Epidermal melanocyte (primary cell): Measurements from ENCODE around the gene SHKBP1.
A peak's percentile ranks its signal among the peaks of the same experiment; 100 is the strongest.
"Not testable (repeated sequence)": the region's sequence is repeated elsewhere in the genome, so short reads cannot be mapped to it uniquely, and the experiment has no call there.

Experiments used
- DNase-seq: peaks from one replicate; pipeline ENCODE4 v3.0.0; 2011; ENCODE audit warnings: low spot score; ENCODE audit not compliant: insufficient read length

Gene SHKBP1

DNA sequence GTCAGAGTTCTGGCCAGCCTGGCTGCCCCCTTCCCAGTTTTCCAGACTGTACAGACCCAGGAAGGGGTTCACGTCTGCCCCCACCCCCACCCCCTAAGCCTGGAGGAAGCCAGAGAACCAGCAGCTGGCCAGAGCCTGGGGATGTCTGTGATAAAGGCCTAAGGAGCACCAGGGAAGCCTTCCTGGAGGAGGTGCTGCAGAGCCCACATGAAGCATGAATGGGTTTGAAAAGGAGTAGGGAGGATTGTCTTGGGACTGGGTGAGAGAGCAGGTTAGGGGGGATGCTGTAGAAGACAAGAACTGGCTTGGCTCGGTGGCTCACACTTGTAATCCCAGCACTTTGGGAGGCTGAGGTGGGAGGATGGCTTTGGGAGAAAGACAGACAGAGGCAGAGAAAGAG lies 5.8 kb downstream of the SHKBP1 start:
- DNase-seq = no peak

DNA sequence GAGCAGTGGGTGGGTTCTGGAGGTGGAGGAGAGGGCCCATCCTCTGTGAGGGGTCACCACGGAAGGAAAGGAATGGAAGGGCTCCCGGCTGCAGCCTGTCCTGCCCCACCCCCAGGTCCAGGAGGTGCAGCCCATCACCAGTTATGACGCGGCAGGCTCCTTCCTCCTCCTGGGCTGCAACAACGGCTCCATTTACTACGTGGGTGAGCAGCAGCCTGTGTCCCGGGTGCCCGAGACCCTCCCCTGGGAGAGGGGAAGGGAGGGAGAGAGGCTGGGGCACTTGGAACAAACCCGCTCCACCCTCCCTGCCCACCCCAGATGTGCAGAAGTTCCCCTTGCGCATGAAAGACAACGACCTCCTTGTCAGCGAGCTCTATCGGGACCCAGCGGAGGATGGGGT lies 6.6 kb downstream of the SHKBP1 start:
- DNase-seq = no peak

DNA sequence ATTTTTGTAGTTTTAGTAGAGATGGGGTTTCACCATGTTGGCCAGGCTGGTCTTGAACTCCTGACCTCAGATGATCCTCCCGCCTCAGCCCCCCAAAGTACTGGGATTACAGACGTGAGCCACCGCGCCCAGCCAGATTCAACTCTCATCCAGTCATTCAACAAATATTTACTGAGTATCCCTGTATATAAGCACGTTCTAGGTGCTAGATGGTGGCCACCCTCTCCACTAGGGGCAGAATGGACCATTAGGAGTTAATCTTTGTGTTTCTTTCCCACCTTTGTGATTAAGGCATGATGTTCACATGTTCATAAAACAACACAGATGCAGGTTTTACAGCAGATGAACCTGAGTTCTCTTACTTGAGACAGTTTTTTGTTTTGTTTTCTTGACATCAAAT lies 7.3 kb downstream of the SHKBP1 start:
- no peak for DNase-seq

DNA sequence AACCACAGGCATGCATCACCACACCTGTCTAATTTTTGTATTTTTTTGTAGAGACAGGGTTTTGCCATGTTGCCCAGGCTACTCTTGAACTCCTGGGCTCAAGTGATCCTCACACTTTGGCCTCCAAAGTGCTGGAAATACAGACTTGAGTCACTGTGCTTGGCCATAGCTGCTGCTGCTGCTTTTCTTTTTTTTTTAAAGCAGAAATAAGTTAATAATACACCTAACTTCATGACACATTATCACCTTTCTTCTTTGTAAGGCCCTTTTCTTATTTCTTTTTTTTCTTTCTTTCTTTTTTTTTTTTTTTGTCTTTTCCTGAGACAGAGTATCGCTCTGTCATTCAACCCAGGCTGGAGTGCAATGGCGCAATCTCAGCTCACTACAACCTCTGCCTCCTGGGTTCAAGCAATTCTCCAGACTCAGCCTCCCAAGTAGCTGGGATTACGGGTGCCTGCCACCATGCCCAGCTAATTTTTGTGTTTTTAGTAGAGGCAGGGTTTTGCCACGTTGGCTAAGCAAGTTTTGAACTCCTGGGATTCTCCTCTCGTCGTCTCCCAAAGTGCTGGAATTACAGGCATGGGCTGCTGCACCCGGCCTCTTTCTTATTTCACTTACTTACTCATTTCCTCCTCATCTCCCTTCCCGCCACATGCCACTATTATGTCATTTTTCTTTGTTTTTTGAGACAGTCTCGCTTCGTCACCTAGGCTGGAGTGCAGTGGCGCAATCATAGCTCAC lies 8.7 kb downstream of the SHKBP1 start:
- DNase-seq = no peak

DNA sequence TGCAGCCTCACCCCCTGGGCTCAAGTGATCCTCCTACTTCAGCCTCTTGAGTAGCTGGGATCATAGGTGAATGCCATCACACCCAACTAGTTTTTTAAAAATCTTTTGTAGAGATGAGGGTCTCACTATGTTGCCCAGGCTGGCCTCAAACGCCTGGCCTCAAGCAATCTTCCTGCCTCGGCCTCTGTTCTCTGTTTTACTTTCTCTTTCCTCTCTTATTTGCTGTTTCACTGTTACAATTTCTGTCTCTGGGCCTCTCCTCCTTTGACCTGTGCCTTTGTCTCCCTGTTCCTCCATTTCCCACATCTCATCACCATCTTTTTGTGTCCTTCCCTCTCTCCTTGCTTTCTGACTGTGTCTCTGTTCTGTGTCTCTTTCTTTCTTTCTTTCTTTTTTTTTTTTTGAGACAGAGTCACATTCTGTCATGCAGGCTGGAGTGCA lies 9.3 kb downstream of the SHKBP1 start:
- no peak for DNase-seq

DNA sequence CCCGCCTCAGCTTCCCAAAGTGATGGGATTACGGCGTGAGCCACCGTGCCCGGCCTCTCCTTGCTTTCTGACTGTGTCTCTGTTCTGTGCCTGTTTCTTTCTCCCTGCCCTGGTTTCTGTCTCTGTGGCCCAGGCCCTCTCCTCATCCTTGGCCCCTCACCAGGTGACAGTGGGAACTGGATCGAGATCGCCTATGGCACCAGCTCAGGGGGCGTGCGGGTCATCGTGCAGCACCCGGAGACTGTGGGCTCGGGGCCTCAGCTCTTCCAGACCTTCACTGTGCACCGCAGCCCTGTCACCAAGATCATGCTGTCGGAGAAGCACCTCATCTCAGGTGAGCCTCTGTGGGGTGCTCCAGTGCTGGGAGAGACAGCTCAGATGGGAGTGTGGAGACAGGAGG lies 9.9 kb downstream of the SHKBP1 start:
- DNase-seq = no peak

DNA sequence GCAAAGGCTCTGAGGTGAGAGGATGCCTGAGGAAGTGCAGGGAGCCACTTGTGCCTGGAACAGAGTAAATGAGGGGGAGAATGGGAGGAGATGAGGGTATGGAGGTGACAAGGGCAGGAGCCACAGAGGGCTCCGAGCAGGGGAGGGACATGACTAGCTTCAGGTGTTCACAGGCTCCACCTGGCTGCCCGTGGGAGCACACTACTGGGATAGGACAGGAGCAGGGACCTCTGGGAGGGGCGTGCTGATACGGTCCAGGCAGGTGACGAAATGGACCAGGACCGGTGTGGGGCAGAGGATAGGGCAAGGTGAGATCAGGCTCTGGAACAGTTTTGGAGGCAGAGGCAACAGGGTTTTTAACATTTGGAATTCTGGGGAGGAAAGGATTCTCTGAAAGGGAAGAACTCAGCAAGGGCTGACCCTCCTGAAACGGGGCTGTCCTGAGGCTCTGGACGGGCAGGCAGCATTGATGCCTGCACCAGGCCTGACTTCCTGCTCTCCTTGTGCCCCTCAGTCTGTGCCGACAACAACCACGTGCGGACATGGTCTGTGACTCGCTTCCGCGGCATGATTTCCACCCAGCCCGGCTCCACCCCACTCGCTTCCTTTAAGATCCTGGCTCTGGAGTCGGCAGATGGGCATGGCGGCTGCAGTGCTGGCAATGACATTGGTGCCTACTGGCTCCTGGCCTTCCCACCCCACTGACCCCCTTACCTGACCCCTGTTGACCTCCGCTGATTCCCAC lies 11.6 kb downstream of the SHKBP1 start:
- no peak for DNase-seq

DNA sequence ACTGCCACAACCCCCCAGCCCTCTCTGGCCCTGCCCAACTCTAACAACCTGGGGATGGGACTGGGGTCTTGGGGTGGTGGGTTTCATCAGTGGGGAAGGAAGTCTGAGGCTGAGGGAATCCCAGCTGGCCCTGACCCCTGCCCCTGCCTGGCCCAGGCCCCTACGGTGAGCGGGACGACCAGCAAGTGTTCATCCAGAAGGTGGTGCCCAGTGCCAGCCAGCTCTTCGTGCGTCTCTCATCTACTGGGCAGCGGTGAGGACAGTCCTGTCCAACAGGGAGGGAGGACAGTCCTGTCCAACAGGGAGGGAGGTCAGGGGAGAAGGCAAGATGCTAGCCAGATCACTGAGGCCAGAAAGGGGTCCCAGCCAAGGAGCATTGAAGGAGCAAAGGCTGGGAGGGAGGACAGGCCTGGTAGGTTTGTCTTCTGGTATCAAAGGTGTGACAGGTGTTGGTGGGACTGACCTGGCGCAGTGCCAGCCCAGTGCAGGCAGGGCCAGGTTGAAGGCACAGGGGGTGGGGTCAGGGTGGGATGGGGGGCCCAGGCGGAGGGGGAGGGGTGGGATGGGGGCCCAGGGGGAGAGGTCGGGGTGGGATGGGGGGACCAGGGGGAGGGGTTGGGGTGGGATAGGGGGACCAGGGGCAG lies 12.4 kb downstream of the SHKBP1 start:
- no peak for DNase-seq

DNA sequence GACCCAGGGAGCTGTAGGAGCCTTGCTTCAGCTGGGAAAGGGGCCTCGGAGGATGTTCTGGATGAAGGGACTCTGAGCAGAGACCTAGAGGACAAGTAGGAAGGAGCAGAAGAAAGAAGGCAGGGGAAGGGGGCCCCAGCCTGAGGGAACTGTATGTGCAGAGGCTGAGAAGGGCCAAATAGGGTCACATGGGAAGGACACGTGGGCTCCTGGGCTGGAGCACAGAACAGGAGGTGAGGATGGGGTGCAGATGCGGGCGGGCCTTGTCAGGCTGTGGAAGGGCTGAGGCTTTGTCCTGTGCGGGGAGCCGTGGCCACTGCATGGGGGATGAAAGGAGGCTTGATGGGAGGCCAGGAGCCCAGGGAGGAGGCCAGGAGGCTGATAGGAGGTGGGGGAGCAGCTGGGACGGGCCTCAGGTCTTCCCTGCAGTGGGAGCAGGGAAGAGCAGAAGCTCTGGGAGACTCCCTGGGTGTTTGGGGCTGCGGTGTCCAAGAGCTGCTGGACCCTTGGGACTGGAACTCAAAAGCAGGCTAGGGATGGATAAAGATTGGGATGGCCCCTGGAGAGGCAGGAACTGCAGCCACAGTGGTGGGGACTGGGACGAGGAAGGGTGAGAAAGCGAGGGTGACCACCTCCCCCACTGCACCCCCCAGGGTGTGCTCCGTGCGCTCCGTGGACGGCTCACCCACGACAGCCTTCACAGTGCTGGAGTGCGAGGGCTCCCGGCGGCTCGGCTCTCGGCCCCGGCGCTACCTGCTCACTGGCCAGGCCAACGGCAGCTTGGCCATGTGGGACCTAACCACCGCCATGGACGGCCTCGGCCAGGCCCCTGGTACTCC lies 13.1 kb downstream of the SHKBP1 start:
- no peak for DNase-seq

DNA sequence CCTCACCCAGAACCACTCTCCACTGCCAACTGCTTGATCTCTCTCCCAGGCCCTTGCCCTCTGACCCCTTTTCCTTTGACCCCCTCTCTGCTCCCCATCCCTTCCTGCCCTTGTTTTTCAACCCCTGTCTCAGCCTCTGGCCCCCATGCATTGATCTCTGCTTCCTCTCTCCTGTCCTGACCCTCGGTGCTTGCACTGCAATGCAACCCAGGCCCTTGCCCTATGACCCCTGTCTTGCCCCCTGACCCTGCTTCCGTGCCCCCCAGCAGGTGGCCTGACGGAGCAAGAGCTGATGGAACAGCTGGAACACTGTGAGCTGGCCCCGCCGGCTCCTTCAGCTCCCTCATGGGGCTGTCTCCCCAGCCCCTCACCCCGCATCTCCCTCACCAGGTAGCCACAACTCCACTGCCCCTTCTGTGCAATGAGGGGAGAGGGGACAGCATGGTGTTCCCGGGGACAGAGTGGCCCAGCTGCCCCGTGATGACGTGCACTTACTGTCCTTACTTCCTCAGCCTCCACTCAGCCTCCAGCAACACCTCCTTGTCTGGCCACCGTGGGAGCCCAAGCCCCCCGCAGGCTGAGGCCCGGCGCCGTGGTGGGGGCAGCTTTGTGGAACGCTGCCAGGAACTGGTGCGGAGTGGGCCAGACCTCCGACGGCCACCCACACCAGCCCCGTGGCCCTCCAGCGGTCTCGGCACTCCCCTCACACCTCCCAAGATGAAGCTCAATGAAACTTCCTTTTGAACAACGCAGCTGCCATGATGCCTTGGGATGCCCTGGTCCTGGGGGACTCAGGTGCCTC lies 14.0 kb downstream of the SHKBP1 start:
- no peak for DNase-seq

DNA sequence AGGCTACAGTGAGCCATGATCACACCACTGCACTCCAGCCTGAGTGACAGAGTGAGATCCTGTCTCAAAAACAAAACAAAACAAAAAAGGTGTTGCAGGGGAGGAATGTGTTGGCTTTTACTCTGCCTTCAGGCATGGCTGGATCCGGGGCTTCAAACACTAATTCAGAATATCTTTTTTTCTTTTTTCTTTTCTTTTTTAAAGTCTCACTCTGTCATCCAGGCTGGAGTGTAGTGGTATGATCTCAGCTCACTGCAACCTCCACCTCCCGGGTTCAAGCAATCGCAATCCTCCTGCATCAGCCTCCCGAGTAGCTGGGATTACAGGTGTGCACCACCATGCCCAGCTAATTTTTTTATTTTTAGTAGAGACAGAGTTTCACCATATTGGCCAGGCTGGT lies 15.1 kb downstream of the SHKBP1 start:
- not testable (repeated sequence) for DNase-seq

DNA sequence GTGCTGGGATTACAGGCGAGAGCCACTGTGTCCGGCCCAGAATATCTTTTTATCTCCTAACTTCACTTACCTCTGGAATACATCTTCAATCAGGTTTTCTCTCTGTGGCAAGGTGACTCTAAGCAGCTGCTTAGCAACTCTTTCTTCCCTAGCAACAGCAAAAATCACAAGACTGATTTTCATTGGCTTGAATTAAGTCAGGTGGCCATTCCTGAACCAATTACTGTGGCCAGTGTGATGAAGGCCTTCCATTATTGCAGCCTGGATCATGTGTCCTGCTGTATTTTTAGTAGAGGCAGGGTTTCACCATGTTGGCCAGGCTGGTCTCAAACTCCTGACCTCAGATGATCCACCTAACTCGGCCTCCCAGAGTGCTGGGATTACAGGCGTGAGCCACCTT lies 15.5 kb downstream of the SHKBP1 start:
- no peak for DNase-seq

DNA sequence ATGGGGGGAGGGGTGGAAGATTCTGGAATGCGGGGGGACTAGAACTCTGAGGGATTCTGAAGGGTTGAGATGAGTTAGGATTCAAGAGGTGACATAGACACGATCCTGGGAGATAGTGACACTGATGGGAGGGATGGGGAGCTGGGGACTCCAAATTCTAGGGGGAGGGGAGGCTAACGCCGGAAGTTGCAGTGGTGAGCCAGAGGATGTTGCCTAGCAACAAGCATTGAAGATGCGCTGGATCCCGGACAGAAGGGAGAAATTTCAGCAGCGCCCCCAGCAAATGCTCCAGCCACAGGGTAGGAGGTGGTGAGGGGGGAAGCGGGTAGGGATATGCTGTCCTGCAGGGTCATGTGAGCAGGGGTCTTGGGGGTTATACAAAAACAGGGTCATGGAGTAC lies 17.6 kb downstream of the SHKBP1 start:
- no peak for DNase-seq

DNA sequence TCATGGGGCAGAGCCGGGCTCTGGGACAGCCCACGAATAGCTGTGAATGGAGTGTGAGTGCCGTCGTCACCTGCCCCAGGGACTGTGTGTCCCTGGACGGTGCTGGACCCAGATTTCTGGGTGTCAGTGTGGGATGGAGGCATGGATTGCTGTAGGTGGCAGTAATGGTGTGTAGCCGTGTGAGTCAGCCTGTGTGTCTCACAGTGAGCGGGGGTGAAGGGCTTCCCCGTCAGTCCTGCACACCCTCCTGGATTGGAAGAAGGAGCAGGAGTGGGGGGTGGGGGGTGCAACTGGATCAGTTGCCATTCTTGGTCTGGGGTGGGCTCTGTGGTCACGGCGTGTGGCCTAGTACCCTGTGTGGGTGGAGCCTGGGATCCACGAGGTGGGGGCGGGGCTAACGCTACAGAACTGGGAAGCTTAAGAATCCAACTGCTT lies 18.0 kb downstream of the SHKBP1 start:
- no peak for DNase-seq

DNA sequence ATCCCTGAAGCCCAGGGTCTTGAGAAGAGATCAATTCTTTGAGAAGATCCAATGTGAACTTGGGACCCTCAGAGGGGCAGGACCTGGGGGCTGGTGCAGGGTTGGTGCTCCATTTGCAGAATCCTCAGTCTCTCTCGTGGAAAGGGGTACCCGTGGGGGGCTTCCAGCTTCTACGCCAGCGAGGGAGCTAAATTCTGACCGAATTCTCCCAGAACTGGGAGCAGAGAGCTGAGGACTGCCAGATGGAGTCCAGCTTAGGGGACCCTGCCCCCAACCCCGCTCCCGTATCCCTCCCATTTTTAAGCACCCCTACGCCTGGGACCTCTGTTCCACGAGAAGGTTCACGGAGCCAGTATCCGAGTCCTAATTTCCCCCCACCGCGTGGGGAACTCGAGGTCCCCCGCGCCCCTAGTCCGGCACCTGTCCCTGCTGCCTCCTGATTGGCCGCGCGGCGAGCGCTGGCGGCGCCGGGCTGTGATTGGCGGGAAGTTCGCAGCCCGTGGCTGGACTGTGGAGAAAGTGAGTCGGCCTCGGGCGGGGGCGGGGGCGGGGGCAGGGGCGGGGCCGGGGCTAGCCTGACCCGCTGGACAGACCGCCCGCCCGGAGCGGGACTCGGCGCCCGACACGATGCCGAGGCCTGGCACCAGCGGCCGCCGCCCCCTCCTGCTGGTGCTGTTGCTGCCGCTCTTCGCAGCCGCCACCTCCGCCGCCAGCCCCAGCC lies 20.1 kb downstream of the SHKBP1 start:
- DNase-seq = no peak

DNA sequence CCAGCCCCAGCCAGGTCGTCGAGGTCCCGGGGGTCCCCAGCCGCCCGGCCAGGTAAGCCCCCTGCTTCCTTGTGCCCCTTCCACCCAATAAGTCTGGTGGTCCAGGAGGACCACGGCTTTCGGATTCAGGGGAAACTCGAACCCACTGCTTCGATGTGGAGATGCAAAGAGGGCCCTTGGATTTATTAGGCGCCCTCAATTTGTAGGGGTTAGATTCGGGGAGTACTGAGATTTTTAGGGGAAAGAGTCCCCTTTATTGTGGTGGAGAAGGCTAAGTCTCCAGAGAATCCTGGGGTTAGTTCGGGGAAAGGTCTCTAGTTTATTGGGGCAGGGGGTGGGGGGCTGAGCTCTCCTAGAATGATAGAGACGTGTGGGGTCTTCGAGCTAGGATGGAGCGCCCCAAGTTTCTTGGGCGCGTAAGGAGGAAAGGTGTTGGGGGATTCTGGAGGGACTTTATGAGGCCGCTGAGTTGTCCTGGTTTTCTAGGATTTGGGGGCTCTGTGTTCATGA lies 20.7 kb downstream of the SHKBP1 start:
- DNase-seq = no peak

DNA sequence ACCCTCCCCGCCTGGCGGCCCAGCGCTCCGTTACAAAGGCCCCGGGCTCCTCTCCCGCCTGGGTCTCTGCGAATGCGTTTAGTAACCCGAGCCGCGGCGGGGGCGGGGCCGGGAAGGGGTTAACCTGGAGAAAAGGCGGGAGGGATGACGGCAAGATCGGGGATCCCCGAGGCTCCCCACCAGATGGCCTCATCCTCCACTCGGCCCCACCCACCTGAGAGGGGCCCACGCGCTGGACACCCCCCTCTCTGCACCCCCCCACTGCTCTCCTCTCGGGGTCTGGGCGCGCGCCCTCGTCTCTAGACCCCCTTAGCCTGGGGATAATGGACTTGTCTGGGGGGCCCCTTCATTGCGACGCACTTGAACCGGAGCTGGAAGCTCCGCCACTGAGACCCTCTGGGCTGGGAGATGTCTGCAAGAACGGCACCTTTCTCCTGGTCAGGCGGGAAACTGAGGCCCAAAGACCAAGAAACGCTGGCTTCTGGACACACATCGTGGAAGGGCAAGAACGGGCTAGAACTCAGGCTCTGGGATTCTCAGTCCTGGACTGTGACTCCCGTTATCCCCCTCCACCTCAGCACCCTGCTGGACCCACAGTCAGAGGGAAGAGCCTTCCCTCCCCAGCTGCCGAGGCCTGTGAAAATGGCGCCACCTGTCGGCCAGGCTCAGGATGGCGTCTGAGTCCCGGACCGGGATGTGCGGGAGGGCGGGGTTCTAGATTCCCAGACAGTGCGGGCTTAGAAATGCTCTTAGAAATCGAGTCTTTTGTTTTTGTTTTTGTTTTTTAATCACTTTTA lies 21.6 kb downstream of the SHKBP1 start:
- peak; percentile 88 for DNase-seq

DNA sequence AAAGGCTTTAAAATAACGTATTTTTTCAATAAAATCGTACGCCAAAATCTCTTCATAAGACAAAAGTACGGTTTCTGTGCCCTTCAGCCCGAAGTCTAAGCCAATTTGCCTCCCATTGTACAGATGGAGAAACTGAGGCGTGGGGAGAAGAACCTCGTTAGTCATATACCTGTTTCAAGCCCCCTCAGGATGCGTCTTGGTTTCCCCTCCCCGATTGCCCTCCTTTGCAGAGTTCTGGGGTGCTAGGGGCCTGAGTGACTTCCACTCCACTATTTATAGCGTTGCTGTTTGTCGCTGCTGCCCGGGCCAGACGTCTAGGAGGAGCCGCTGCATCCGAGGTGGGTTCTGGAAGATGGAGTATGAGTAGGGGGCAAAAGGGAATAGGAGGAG lies 22.2 kb downstream of the SHKBP1 start:
- no peak for DNase-seq

DNA sequence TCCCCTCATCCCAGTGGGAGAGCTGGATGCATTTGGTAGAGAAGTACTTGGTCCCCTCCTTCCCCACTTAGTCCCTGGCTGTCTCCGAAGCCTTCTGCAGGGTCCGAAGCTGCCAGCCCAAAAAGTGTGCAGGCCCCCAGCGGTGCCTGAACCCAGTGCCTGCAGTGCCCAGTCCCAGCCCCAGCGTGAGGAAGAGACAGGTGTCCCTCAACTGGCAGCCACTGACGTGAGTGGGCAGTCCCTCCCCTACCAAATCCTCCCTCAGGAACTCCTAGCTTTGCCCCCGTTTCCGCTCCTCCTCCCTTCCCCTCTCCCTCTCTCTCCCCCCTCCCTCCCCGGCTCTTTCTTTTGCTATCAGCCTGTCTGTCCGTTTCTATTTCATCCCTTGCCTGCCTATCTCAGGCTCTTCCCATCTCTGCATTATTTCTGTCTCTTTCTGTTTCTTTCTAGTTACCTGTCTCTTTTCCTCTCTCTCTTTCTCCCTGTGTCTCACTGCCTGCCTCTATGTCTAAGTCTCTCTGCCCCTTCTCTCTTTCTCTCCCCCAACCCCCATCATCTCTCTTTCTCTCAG lies 22.7 kb downstream of the SHKBP1 start:
- no peak for DNase-seq
